Liver (tissue), 9 donors: Measurements from ENCODE around the gene RYR3. TPM values are rescaled to one million over a fixed set of nuclear protein-coding genes. Genes with fewer than 3 reads are reported as not detected.

Experiments used
- DNase-seq: peaks from one replicate; pipeline ENCODE4 v3.0.0-alpha.2; 2017; ENCODE audit warnings: low spot score
- H3K27ac ChIP-seq, 2 donors: one replicate each; pipeline ENCODE4 v1.7.0; 2013; ENCODE audit warnings: inconsistent platforms in 2 of 2, low read length in 2 of 2, control low read depth in 1 of 2, low read depth in 1 of 2, mild to moderate bottlenecking in 1 of 2
- H3K27me3 ChIP-seq, 4 donors: one replicate each; pipeline versions ENCODE4 v1.6.1 to v1.7.0; 2013; ENCODE audit warnings: low read length in 3 of 4, inconsistent platforms in 1 of 4, mild to moderate bottlenecking in 1 of 4, moderate library complexity in 1 of 4; ENCODE audit not compliant: control insufficient read depth in 4 of 4, insufficient read depth in 4 of 4
- H3K36me3 ChIP-seq, 4 donors: one replicate each; pipeline versions ENCODE4 v1.6.1 to v1.7.0; 2013; ENCODE audit warnings: low read length in 3 of 4, mild to moderate bottlenecking in 3 of 4, low read depth in 1 of 4, moderate library complexity in 1 of 4; ENCODE audit not compliant: control insufficient read depth in 4 of 4, insufficient read depth in 3 of 4
- H3K4me1 ChIP-seq, 4 donors: one replicate each; pipeline versions ENCODE4 v1.6.1 to v1.7.0; 2013; ENCODE audit warnings: low read length in 3 of 4, mild to moderate bottlenecking in 3 of 4, moderate library complexity in 1 of 4; ENCODE audit not compliant: control insufficient read depth in 4 of 4, insufficient read depth in 4 of 4
- H3K4me3 ChIP-seq, 3 donors: one replicate each; pipeline versions ENCODE4 v1.6.1 to v1.7.0; 2013; ENCODE audit warnings: low read length in 3 of 3, control low read depth in 1 of 3, low read depth in 1 of 3, mild to moderate bottlenecking in 1 of 3
- H3K9ac ChIP-seq, 2 donors: one replicate each; pipeline ENCODE4 v1.7.0; 2013; ENCODE audit warnings: low read length in 2 of 2, mild to moderate bottlenecking in 2 of 2, moderate library complexity in 2 of 2, control low read depth in 1 of 2, low read depth in 1 of 2
- H3K9me3 ChIP-seq, 4 donors: one replicate each; pipeline versions ENCODE4 v1.6.1 to v1.7.0; 2013; ENCODE audit warnings: low read length in 3 of 4; ENCODE audit not compliant: control insufficient read depth in 4 of 4
- ATF3 ChIP-seq: IDR thresholded peaks from 2 replicates; pipeline ENCODE4 v1.6.1; 2016; ENCODE audit warnings: antibody characterized with exemption
- CTCF ChIP-seq: fragments of 150-350 bp; IDR thresholded peaks from 2 replicates; pipeline ENCODE4 v1.5.1; 2017; ENCODE audit warnings: improper control_type of control experiment, low read depth, low read length; ENCODE audit not compliant: missing input control
- EGR1 ChIP-seq, 2 donors: IDR thresholded peaks; 2 replicates each; pipeline ENCODE4 v1.6.1; 2016 to 2018; ENCODE audit warnings: antibody characterized with exemption in 2 of 2, low read depth in 2 of 2
- FOXA1 ChIP-seq: IDR thresholded peaks from 2 replicates; pipeline ENCODE4 v1.6.1; 2016; ENCODE audit warnings: antibody characterized with exemption
- FOXA2 ChIP-seq: IDR thresholded peaks from 2 replicates; pipeline ENCODE4 v1.6.1; 2016; ENCODE audit warnings: antibody characterized with exemption
- HNF4A ChIP-seq, 2 donors: conservative IDR thresholded peaks; 2 replicates each; pipeline ENCODE4 v1.6.1; 2016; ENCODE audit warnings: antibody characterized with exemption in 2 of 2, mild to moderate bottlenecking in 2 of 2
- JUND ChIP-seq, 2 donors: IDR thresholded peaks; 2 replicates each; pipeline ENCODE4 v1.6.1; 2016; ENCODE audit warnings: antibody characterized with exemption in 2 of 2
- MAX ChIP-seq: IDR thresholded peaks from 2 replicates; pipeline ENCODE4 v1.6.1; 2016; ENCODE audit warnings: antibody characterized with exemption
- NR2F2 ChIP-seq: IDR thresholded peaks from 2 replicates; pipeline ENCODE4 v1.6.1; 2016; ENCODE audit warnings: antibody characterized with exemption
- RAD21 ChIP-seq, 2 donors: IDR thresholded peaks; 2 replicates each; pipeline ENCODE4 v1.6.1; 2016; ENCODE audit warnings: antibody characterized with exemption in 2 of 2, mild to moderate bottlenecking in 2 of 2
- REST ChIP-seq: IDR thresholded peaks from 2 replicates; pipeline ENCODE4 v1.6.1; 2016; ENCODE audit warnings: antibody characterized with exemption, mild to moderate bottlenecking
- RXRA ChIP-seq, 2 donors: IDR thresholded peaks; 2 replicates each; pipeline ENCODE4 v1.6.1; 2017 to 2018; ENCODE audit warnings: antibody characterized with exemption in 2 of 2, mild to moderate bottlenecking in 1 of 2
- SP1 ChIP-seq: IDR thresholded peaks from 2 replicates; pipeline ENCODE4 v1.6.1; 2018; ENCODE audit warnings: antibody characterized with exemption, mild to moderate bottlenecking
- TAF1 ChIP-seq: conservative IDR thresholded peaks from 2 replicates; pipeline ENCODE4 v1.6.1; 2016; ENCODE audit warnings: antibody characterized with exemption, mild to moderate bottlenecking
- YY1 ChIP-seq: IDR thresholded peaks from 2 replicates; pipeline ENCODE4 v1.6.1; 2016; ENCODE audit warnings: antibody characterized with exemption, mild to moderate bottlenecking
- ZBTB33 ChIP-seq: IDR thresholded peaks from 2 replicates; pipeline ENCODE4 v1.6.1; 2016; ENCODE audit warnings: antibody characterized with exemption
- WGBS: extraction: QIAGEN DNeasy Blood & Tissue Kit; methylation state at CpG from one replicate; pipeline ENCODE4 v1.1.7; 2013; 5-methylcytosine and 5-hydroxymethylcytosine counted together
- polyA plus RNA-seq, 2 donors: library from polyadenylated mRNA; stranded (reverse) in 1 of 2; unstranded in 1 of 2; fragments of 200-250 nt in 1 of 2; fragments of >200 nt in 1 of 2; fragmentation: Nextera tagmentation in 1 of 2; extraction: Ambion mirVana in 1 of 2; gene quantifications; one replicate each; pipeline versions ENCODE4 v1.2.1 to v1.2.3, GENCODE V29; 2013 to 2015
- total RNA-seq, 2 donors: library from RNA; depleted of rRNA; stranded (reverse); fragments of >200 nt; gene quantifications; one replicate each; pipeline ENCODE4 v1.2.3, GENCODE V29; 2014
- donor health status: healthy.
- donor health status: healthy.
- donor health status: healthy.
- donor health status: healthy.
- donor health status: healthy.

RYR3 gene
- total and polyA plus RNA-seq, 4 donors, result 0.01 to 1.1 (median 0.22) TPM

- no peak for TF ChIP-seq FOXA1
- TF ChIP-seq REST, result no peak
- no peak for TF ChIP-seq FOXA2
Observed at GRCh38 chr15:33907326-33907725, 596.6 kb downstream of the RYR3 start (continued).

GRCh38 chr15:33908406-33908805 lies 597.6 kb downstream of the RYR3 start:
- no peak overlapping the region for H3K27ac ChIP-seq
- H3K4me1 ChIP-seq, result peaks cover 0 to 4% (median under 1%) of the 10 kb centered on the region in 4 donors
- no peaks in the 10 kb centered on the region for H3K27me3 ChIP-seq
- H3K9me3 ChIP-seq, result no peaks in the 10 kb centered on the region
- H3K36me3 ChIP-seq, result no peaks in the 10 kb centered on the region
- no peak overlapping the region for H3K4me3 ChIP-seq
- TF ChIP-seq YY1, result no peak
- TF ChIP-seq HNF4A (conservative IDR thresholded peaks at IDR 0.05), result no peak
- no peak for TF ChIP-seq MAX
- TF ChIP-seq FOXA2, result no peak
- no peak for TF ChIP-seq NR2F2
- no peak for TF ChIP-seq ZBTB33
- no peak for TF ChIP-seq RAD21 (IDR thresholded peaks at IDR 0.05)
- no peak for TF ChIP-seq EGR1 (IDR thresholded peaks at IDR 0.05; ENCODE audit: low read depth in 2 of 2)
- no peak for TF ChIP-seq SP1
- H3K9ac ChIP-seq, result no peak overlapping the region
- WGBS, result 98% methylated on average over 3 of the region's 3 CpGs
- DNase-seq, result no peak

GRCh38 chr15:33910741-33911140 lies 600.0 kb downstream of the RYR3 start:
- Histone ChIP-seq H3K9ac (no peak overlapping the region), H3K9me3 (no peaks in the 10 kb centered on the region), H3K4me1 (peaks cover 0 to 4% (median under 1%) of the 10 kb centered on the region in 4 donors), H3K27me3 (no peaks in the 10 kb centered on the region), H3K36me3 (no peaks in the 10 kb centered on the region), H3K27ac (no peak overlapping the region), H3K4me3 (no peak overlapping the region)
- DNase-seq, result no peak
- WGBS, result 97% methylated on average over 3 of the region's 3 CpGs
- TF ChIP-seq ZBTB33 (no peak), ATF3 (no peak), CTCF (no peak), FOXA2 (no peak), RAD21 (IDR thresholded peaks at IDR 0.05) (no peak), FOXA1 (no peak), HNF4A (conservative IDR thresholded peaks at IDR 0.05) (no peak), RXRA (IDR thresholded peaks at IDR 0.05) (no peak), JUND (IDR thresholded peaks at IDR 0.05) (no peak), SP1 (no peak), MAX (no peak), TAF1 (no peak)
